DND-41 (cell line): Measurements from ENCODE around the gene CERS6.
"Not testable (repeated sequence)": the region's sequence is repeated elsewhere in the genome, so short reads cannot be mapped to it uniquely, and the experiment has no call there.

Source experiments
- EZH2 ChIP-seq: IDR thresholded peaks from 3 replicates; pipeline ENCODE4 v1.6.1; 2012; ENCODE audit warnings: borderline replicate concordance, low read depth, mild to moderate bottlenecking, moderate library complexity, low read length, inconsistent platforms; ENCODE audit not compliant: severe bottlenecking
- TF ChIP-seq, protein P1 (sequence below): IDR thresholded peaks from 2 replicates; pipeline ENCODE4 v1.5.1; 2012; ENCODE audit warnings: borderline replicate concordance, low read length, moderate library complexity, mild to moderate bottlenecking; ENCODE audit not compliant: poor library complexity, severe bottlenecking; ENCODE audit errors: extremely low read depth

DNA sequence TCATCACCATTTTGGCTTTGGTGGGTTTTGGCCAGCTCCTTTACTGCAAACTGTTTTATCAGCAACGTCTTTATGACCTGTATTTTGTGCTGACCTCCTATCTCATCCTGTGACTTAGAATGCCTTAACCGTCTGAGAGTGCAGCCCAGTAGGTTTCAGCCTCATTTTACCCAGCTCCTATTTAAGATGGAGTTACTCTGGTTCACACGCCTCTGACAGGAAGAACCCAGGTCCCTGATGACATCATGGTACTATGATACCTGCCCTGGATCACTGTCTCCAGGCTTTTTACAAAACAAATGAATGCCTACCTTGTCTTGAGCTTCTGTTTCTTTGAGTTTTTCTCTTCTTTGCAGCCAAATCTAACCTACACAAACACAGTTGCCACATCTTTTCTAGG, 208.6 kb downstream of the CERS6 start:
- TF ChIP-seq EZH2: not testable (repeated sequence)
- TF ChIP-seq, protein P1, sequence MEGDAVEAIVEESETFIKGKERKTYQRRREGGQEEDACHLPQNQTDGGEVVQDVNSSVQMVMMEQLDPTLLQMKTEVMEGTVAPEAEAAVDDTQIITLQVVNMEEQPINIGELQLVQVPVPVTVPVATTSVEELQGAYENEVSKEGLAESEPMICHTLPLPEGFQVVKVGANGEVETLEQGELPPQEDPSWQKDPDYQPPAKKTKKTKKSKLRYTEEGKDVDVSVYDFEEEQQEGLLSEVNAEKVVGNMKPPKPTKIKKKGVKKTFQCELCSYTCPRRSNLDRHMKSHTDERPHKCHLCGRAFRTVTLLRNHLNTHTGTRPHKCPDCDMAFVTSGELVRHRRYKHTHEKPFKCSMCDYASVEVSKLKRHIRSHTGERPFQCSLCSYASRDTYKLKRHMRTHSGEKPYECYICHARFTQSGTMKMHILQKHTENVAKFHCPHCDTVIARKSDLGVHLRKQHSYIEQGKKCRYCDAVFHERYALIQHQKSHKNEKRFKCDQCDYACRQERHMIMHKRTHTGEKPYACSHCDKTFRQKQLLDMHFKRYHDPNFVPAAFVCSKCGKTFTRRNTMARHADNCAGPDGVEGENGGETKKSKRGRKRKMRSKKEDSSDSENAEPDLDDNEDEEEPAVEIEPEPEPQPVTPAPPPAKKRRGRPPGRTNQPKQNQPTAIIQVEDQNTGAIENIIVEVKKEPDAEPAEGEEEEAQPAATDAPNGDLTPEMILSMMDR: not testable (repeated sequence)
